HCT116 (cell line): ENCODE measurements around the gene PELI3.

ENCODE experiments used
- CTCF ChIP-seq, 3 experiments: fragments of 200-600 bp in 1 of 3; sonication (generic) in 1 of 3; IDR thresholded peaks in 2 of 3; conservative IDR thresholded peaks in 1 of 3; 2 replicates each; pipeline ENCODE4 v1.5.1; 2012 to 2017; ENCODE audit warnings: low read depth in 2 of 3, low read length in 2 of 3, antibody characterized with exemption in 1 of 3, borderline replicate concordance in 1 of 3, control low read depth in 1 of 3, mild to moderate bottlenecking in 1 of 3, mixed read lengths in 1 of 3, mixed run types in 1 of 3, moderate library complexity in 1 of 3; ENCODE audit not compliant: insufficient read depth in 1 of 3
- EZH2phosphoT487 ChIP-seq: fragments of 200-600 bp; IDR thresholded peaks from 2 replicates; pipeline ENCODE4 v1.6.1; 2018; ENCODE audit warnings: antibody characterized with exemption, borderline replicate concordance
- POLR2A ChIP-seq: IDR thresholded peaks from 2 replicates; pipeline ENCODE4 v1.7.0; 2011; ENCODE audit warnings: borderline replicate concordance; ENCODE audit not compliant: insufficient read depth, insufficient read length; ENCODE audit errors: extremely low read depth
- SP1 ChIP-seq: IDR thresholded peaks from 2 replicates; pipeline ENCODE4 v1.6.1; 2012; ENCODE audit warnings: low read depth

- TF ChIP-seq EZH2phosphoT487, result no peak
- no peak for TF ChIP-seq POLR2A
- no peak for TF ChIP-seq SP1
- no peak for TF ChIP-seq CTCF (IDR thresholded peaks at IDR 0.05 in 2 of 3, conservative IDR thresholded peaks at IDR 0.05 in 1 of 3; ENCODE audit: borderline replicate concordance in 1 of 3, insufficient read depth in 1 of 3, low read depth in 2 of 3, low read length in 2 of 3)
Measured at GRCh38 chr11:66488957-66489356, 22.3 kb downstream of the PELI3 start.
